Trophoblast cell (in vitro differentiated cells and primary cell): ENCODE measurements around the gene METTL17.

Source experiments
- DNase-seq, 2 donors: peaks; one replicate each; pipeline ENCODE4 v3.0.0-alpha.2; 2016
- H2AFZ ChIP-seq: 2 replicates; pipeline ENCODE4 v1.6.1; 2013; ENCODE audit warnings: low read length, moderate library complexity, mild to moderate bottlenecking; ENCODE audit not compliant: insufficient read depth, poor library complexity
- H2AK5ac ChIP-seq: 2 replicates; pipeline ENCODE4 v1.6.1; 2013; ENCODE audit warnings: mild to moderate bottlenecking, low read length
- H2BK120ac ChIP-seq: 2 replicates; pipeline ENCODE4 v1.6.1; 2013; ENCODE audit warnings: low read length, mild to moderate bottlenecking, moderate library complexity; ENCODE audit not compliant: insufficient read depth, poor library complexity
- H2BK12ac ChIP-seq: 2 replicates; pipeline ENCODE4 v1.6.1; 2013; ENCODE audit warnings: mild to moderate bottlenecking, low read length, moderate library complexity
- H2BK5ac ChIP-seq: 2 replicates; pipeline ENCODE4 v1.6.1; 2013; ENCODE audit warnings: low read length, low read depth, moderate library complexity, mild to moderate bottlenecking; ENCODE audit not compliant: poor library complexity
- H3K14ac ChIP-seq: 2 replicates; pipeline ENCODE4 v1.6.1; 2013; ENCODE audit warnings: mild to moderate bottlenecking, low read length
- H3K18ac ChIP-seq: 2 replicates; pipeline ENCODE4 v1.6.1; 2013; ENCODE audit warnings: mild to moderate bottlenecking, low read length
- H3K23ac ChIP-seq: 2 replicates; pipeline ENCODE4 v1.6.1; 2013; ENCODE audit warnings: low read length
- H3K27ac ChIP-seq: 2 replicates; pipeline ENCODE4 v1.5.1; 2013; ENCODE audit warnings: low read depth, mild to moderate bottlenecking, inconsistent platforms, low read length, moderate library complexity
- H3K27me3 ChIP-seq: 2 replicates; pipeline ENCODE4 v1.6.1; 2013; ENCODE audit warnings: inconsistent platforms, mild to moderate bottlenecking, low read length, moderate library complexity; ENCODE audit not compliant: insufficient read depth
- H3K36me3 ChIP-seq, 2 experiments: 1 replicate in 1 of 2; 2 replicates in 1 of 2; pipeline ENCODE4 v1.6.1; 2013; ENCODE audit warnings: low read length in 2 of 2, mild to moderate bottlenecking in 2 of 2, moderate library complexity in 1 of 2; ENCODE audit not compliant: insufficient read depth in 2 of 2, control insufficient read depth in 1 of 2
- H3K4ac ChIP-seq: 2 replicates; pipeline ENCODE4 v1.6.1; 2013; ENCODE audit warnings: low read depth, mild to moderate bottlenecking, low read length, moderate library complexity
- H3K4me1 ChIP-seq, 2 experiments: 1 replicate in 1 of 2; 2 replicates in 1 of 2; pipeline ENCODE4 v1.6.1; 2013; ENCODE audit warnings: low read length in 2 of 2, mild to moderate bottlenecking in 2 of 2, moderate library complexity in 1 of 2; ENCODE audit not compliant: insufficient read depth in 2 of 2, control insufficient read depth in 1 of 2
- H3K4me2 ChIP-seq: 2 replicates; pipeline ENCODE4 v1.6.1; 2013; ENCODE audit warnings: inconsistent platforms, mild to moderate bottlenecking, low read length, moderate library complexity
- H3K4me3 ChIP-seq: 2 replicates; pipeline ENCODE4 v1.5.1; 2013; ENCODE audit warnings: mild to moderate bottlenecking, low read depth, low read length, inconsistent platforms
- H3K79me1 ChIP-seq: one replicate; pipeline ENCODE4 v1.6.1; 2013; ENCODE audit warnings: low read length
- H3K79me2 ChIP-seq: 2 replicates; pipeline ENCODE4 v1.6.1; 2013; ENCODE audit warnings: low read length, mild to moderate bottlenecking; ENCODE audit not compliant: control insufficient read depth, insufficient read depth, poor library complexity
- H3K9ac ChIP-seq: 2 replicates; pipeline ENCODE4 v1.6.1; 2013; ENCODE audit warnings: mild to moderate bottlenecking, low read length
- H3K9me3 ChIP-seq: 2 replicates; pipeline ENCODE4 v1.6.1; 2013; ENCODE audit warnings: low read depth, mild to moderate bottlenecking, control low read depth, inconsistent platforms, low read length; ENCODE audit not compliant: insufficient read depth
- H4K12ac ChIP-seq: 2 replicates; pipeline ENCODE4 v1.6.1; 2013; ENCODE audit warnings: low read depth, mild to moderate bottlenecking, low read length, moderate library complexity
- H4K8ac ChIP-seq: 2 replicates; pipeline ENCODE4 v1.6.1; 2013; ENCODE audit warnings: low read depth, mild to moderate bottlenecking, low read length, moderate library complexity
- H4K91ac ChIP-seq: one replicate; pipeline ENCODE4 v1.6.1; 2013; ENCODE audit warnings: low read depth, mild to moderate bottlenecking, low read length, moderate library complexity
- WGBS: extraction: QIAGEN DNeasy Blood & Tissue Kit; methylation state at CpG from one replicate; pipeline ENCODE4 v1.1.7; 2013; ENCODE audit warnings: missing lambda C conversion rate; ENCODE audit not compliant: insufficient read length, insufficient coverage; ENCODE audit errors: extremely low coverage; 5-methylcytosine and 5-hydroxymethylcytosine counted together

METTL17 gene

DNA sequence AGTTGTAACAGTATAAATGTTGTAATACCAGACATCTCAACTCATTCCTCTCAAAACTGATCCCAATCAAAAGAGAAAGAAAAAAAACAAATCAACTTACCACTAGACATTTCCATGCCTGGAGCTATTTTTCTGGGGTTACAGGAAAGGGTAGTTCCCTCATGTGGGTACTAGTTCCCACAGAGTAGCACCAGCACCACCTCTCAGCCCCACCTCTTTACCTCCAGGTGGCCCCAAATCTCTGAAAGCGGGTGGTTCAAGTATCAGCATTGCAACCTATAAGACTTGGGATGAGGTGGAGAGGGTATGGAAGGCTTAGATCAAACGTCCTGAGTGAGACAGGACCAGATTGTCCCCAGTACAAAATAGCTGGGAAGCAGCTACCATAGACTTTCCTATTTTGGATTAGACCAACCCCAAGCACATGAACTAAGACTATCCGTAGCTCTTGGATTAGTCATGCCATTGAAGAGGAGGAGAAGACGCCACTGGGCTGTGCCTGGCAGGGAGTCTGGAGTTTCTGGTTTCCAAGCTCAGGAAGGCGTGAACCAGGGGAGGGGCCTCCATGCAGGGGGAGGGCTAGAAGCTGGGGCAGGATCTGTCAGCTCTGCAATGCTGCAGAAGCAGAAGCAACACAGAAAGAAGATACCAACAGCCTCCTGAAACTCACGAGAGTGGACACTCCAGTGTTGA, 9.0 kb downstream of the METTL17 start, which contains the start of gene SLC39A2:
Gene SLC39A2 (plus strand): TSS at position 620 of the 693 bp plus-strand sequence. CDS start 154 bp downstream, outside the sequence.
- no peak within 1 kb of the TSS for H2AK5ac ChIP-seq
- H3K14ac ChIP-seq: peak within 1 kb of the TSS; percentile 48
- WGBS: no CpG with 5 or more reads among the region's 6 CpGs
- no peak within 1 kb of the TSS for H4K12ac ChIP-seq
- no peak within 1 kb of the TSS for H3K4me3 ChIP-seq
- H3K4me1 ChIP-seq: peaks cover 10 to 22% of the 10 kb centered on the region in 2 experiments
- peaks cover 2% of the 10 kb centered on the region for H3K79me1 ChIP-seq
- H3K9me3 ChIP-seq: peaks cover 1% of the 10 kb centered on the region
- peaks cover 8 to 23% of the 10 kb centered on the region in 2 experiments for H3K36me3 ChIP-seq
- H3K79me2 ChIP-seq: peaks cover 1% of the 10 kb centered on the region
- peak within 1 kb of the TSS; percentile 24 for H3K4ac ChIP-seq
- H3K27ac ChIP-seq: peak within 1 kb of the TSS; percentile 84
- peak within 1 kb of the TSS; percentile 75 for H2BK120ac ChIP-seq
- peak; percentile 60 to 86 for DNase-seq
- no peak within 1 kb of the TSS for H3K9ac ChIP-seq
- H3K18ac ChIP-seq: peak within 1 kb of the TSS; percentile 69
- no peaks in the 10 kb centered on the region for H3K27me3 ChIP-seq
- H3K23ac ChIP-seq: no peak within 1 kb of the TSS
- H3K4me2 ChIP-seq: peak within 1 kb of the TSS; percentile 49
- peak within 1 kb of the TSS; percentile 83 for H2BK12ac ChIP-seq
- H4K91ac ChIP-seq: peak within 1 kb of the TSS; percentile 84
- peak within 1 kb of the TSS; percentile 74 for H2BK5ac ChIP-seq
- peak within 1 kb of the TSS; percentile 52 for H2AFZ ChIP-seq
- peak within 1 kb of the TSS; percentile 51 for H4K8ac ChIP-seq

DNA sequence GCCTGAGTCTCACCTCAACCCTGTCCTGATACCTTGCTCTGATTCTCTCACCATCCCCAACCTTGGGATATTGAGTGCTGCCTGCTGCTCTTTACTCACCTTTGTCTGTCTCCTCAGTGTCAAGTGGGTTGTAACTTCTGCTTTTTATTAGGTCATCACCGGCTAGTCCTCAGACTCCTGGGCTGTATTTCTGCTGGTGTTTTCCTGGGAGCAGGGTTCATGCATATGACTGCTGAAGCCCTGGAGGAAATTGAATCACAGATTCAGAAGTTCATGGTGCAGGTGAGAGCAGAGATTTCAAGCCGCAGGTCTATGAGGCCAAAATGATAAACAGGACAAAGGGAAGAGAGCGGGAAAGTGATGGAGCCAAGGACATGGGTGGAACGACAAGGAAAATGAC, 9.8 kb downstream of the METTL17 start:
- Histone ChIP-seq H3K36me3 (peaks cover 8 to 18% of the 10 kb centered on the region in 2 experiments), H3K18ac (no peak overlapping the region), H3K4me2 (no peak overlapping the region), H2BK12ac (no peak overlapping the region), H2AK5ac (no peak overlapping the region), H3K79me1 (peaks cover 2% of the 10 kb centered on the region), H2BK120ac (no peak overlapping the region), H3K4me3 (no peak overlapping the region), H3K4me1 (peaks cover 10 to 22% of the 10 kb centered on the region in 2 experiments), H3K9ac (no peak overlapping the region), H4K8ac (no peak overlapping the region), H2AFZ (no peak overlapping the region), H3K27me3 (no peaks in the 10 kb centered on the region), H4K91ac (no peak overlapping the region), H3K9me3 (peaks cover 1% of the 10 kb centered on the region), H3K4ac (no peak overlapping the region), H3K27ac (peak overlapping the region; percentile 19), H3K14ac (no peak overlapping the region), H3K79me2 (peaks cover 1% of the 10 kb centered on the region), H2BK5ac (no peak overlapping the region), H3K23ac (no peak overlapping the region), H4K12ac (no peak overlapping the region)
- DNase-seq: no peak
- WGBS: no CpG with 5 or more reads among the region's 4 CpGs

DNA sequence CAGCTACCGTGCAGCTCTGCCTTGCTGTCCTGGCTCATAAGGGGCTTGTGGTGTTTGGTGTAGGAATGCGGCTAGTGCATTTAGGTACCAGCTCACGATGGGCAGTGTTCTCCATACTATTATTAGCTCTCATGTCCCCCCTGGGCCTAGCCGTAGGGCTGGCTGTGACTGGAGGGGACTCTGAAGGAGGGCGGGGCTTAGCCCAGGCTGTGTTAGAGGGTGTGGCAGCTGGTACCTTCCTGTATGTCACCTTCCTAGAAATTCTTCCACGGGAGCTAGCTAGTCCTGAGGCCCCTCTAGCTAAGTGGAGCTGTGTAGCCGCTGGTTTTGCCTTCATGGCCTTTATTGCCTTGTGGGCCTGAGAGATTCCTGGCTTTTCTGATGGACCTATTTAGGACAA, 11.4 kb downstream of the METTL17 start:
- H3K4me2 ChIP-seq: no peak overlapping the region
- peaks cover 4% of the 10 kb centered on the region in 2 experiments for H3K36me3 ChIP-seq
- H3K79me1 ChIP-seq: peaks cover 2% of the 10 kb centered on the region
- H2BK120ac ChIP-seq: no peak overlapping the region
- H4K91ac ChIP-seq: no peak overlapping the region
- no peak overlapping the region for H2AFZ ChIP-seq
- no peak overlapping the region for H2AK5ac ChIP-seq
- H3K23ac ChIP-seq: no peak overlapping the region
- WGBS: no CpG with 5 or more reads among the region's 7 CpGs
- H3K9me3 ChIP-seq: peaks cover 1% of the 10 kb centered on the region
- no peak overlapping the region for H3K4ac ChIP-seq
- H3K4me3 ChIP-seq: no peak overlapping the region
- no peak for DNase-seq
- H3K79me2 ChIP-seq: peaks cover 1% of the 10 kb centered on the region
- no peak overlapping the region for H4K12ac ChIP-seq
- H3K27me3 ChIP-seq: no peaks in the 10 kb centered on the region
- no peak overlapping the region for H2BK12ac ChIP-seq
- no peak overlapping the region for H2BK5ac ChIP-seq
- H3K14ac ChIP-seq: no peak overlapping the region
- no peak overlapping the region for H4K8ac ChIP-seq
- no peak overlapping the region for H3K18ac ChIP-seq
- no peak overlapping the region for H3K27ac ChIP-seq
- H3K4me1 ChIP-seq: peaks cover 10 to 22% of the 10 kb centered on the region in 2 experiments
- no peak overlapping the region for H3K9ac ChIP-seq

DNA sequence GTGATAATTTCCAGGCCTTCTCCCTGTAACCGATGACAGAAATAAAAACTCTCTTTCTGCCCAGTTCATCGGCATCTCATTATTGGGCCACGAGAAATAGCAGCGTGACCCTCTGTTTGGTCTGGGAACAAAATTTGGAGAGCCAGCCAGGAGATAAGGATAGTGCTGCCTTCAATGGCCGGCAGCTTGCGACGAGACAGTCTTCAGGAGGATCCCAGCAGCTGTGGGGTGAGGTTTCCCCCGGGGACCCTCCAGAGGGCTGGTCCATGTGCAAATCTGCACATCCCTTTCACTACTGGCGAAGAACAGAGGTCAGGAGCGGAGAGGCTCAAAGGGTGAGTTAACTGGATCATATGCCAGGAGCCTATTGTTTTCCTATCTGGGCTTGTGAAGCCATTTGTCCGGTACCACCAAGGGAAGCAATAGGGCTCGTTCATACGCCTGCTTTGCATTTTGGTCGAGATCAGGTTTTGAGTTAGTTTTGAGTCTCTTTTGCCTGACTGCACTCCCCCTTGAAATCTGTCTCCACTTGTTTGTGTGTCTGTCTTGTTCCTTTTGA, 14.1 kb downstream of the METTL17 start:
- no CpG with 5 or more reads among the region's 14 CpGs for WGBS
- Histone ChIP-seq H3K4ac (no peak overlapping the region), H3K27me3 (no peaks in the 10 kb centered on the region), H2BK120ac (no peak overlapping the region), H3K36me3 (no peaks in the 10 kb centered on the region), H3K14ac (no peak overlapping the region), H3K4me2 (no peak overlapping the region), H2BK5ac (no peak overlapping the region), H3K23ac (no peak overlapping the region), H3K9me3 (no peaks in the 10 kb centered on the region), H3K4me3 (no peak overlapping the region), H2AFZ (no peak overlapping the region), H3K79me2 (no peaks in the 10 kb centered on the region), H2BK12ac (no peak overlapping the region), H3K79me1 (no peaks in the 10 kb centered on the region), H3K27ac (no peak overlapping the region), H3K18ac (no peak overlapping the region), H4K12ac (no peak overlapping the region), H4K8ac (no peak overlapping the region), H2AK5ac (no peak overlapping the region), H4K91ac (no peak overlapping the region), H3K9ac (no peak overlapping the region), H3K4me1 (peaks cover 7 to 10% of the 10 kb centered on the region in 2 experiments)
- DNase-seq: no peak
